K562 (cell line): ENCODE results near the gene ZNF200. TPM values are rescaled to one million over a fixed set of nuclear protein-coding genes. Genes with fewer than 3 reads are reported as not detected.

Source experiments
- ATAC-seq: fragments of 200-7000 bp; cut with Tn5 transposase; 3 replicates; pipeline ENCODE4 v1.9.1; 2020; ENCODE audit warnings: moderate library complexity
- BruUV-seq: library from RNA; stranded (reverse); fragments of 400-500 nt; replicated peaks from 2 replicates; lab custom pipeline; 2021; lab: Mats Ljungman, UMichigan
- CTCF ChIA-PET: fragments of 300-600 bp; formaldehyde crosslinking; extraction: SDS; loops from one replicate; lab custom pipeline; 2021; ENCODE audit warnings: low intra/inter-chr PET ratio; lab: Yijun Ruan, JAX
- POLR2A ChIA-PET: fragments of 300-600, 350-650 bp; sonication (Branson Sonifier 250); formaldehyde crosslinking; extraction: SDS; loops from one replicate; lab custom pipeline; 2021; ENCODE audit warnings: antibody characterized with exemption, inconsistent platforms; lab: Yijun Ruan, JAX
- DNase-seq, 4 experiments: peaks; one replicate each; pipeline versions ENCODE4 v3.0.0 to v3.0.0-alpha.2; 2011 to 2018; ENCODE audit warnings: low spot score in 3 of 4, mixed read lengths in 3 of 4; ENCODE audit errors: extremely low read depth in 1 of 4
- FAIRE-seq: peaks from 2 replicates; lab custom pipeline; 2011; peaks lifted over from hg19 to GRCh38; lab: Jason Lieb, UNC
- H2AFZ ChIP-seq: 2 replicates; pipeline ENCODE4 v1.6.0; 2011; ENCODE audit warnings: low read depth, low read length, control low read depth, inconsistent platforms
- H3K27ac ChIP-seq: fragments of 200-600 bp; 3 replicates; pipeline ENCODE4 v1.8.0; 2011; ENCODE audit warnings: low read depth, mild to moderate bottlenecking, control low read depth, inconsistent platforms, low read length, moderate library complexity, mixed read lengths; ENCODE audit errors: extremely low read depth
- H3K27me3 ChIP-seq, 2 experiments: fragments of 300-600 bp in 1 of 2; 2 replicates in 1 of 2; 3 replicates in 1 of 2; pipeline versions ENCODE4 v1.6.0 to v1.8.0; 2011; ENCODE audit warnings: inconsistent platforms in 2 of 2, low read length in 2 of 2, mild to moderate bottlenecking in 1 of 2, mixed read lengths in 1 of 2, moderate library complexity in 1 of 2; ENCODE audit not compliant: control insufficient read depth in 2 of 2, insufficient read depth in 2 of 2
- H3K36me3 ChIP-seq: fragments of 300-600 bp; 3 replicates; pipeline ENCODE4 v1.8.0; 2011; ENCODE audit warnings: mild to moderate bottlenecking, low read length, inconsistent platforms; ENCODE audit not compliant: control insufficient read depth, insufficient read depth
- H3K4me1 ChIP-seq, 2 experiments: fragments of 200-600 bp in 1 of 2; replicated peaks in 1 of 2; 2 replicates in 1 of 2; 3 replicates in 1 of 2; pipeline versions ENCODE4 v1.5.1 to v1.8.0; 2011; ENCODE audit warnings: inconsistent platforms in 2 of 2, low read length in 2 of 2, mild to moderate bottlenecking in 1 of 2, mixed read lengths in 1 of 2, moderate library complexity in 1 of 2; ENCODE audit not compliant: control insufficient read depth in 2 of 2, insufficient read depth in 2 of 2
- H3K4me2 ChIP-seq: 2 replicates; pipeline ENCODE4 v1.6.1; 2011; ENCODE audit warnings: low read length, control low read depth, inconsistent platforms, mixed read lengths; ENCODE audit not compliant: insufficient read depth
- H3K4me3 ChIP-seq: fragments of 200-600 bp; sonication (generic), shearing (Covaris generic); 2 replicates; pipeline ENCODE4 v1.5.1; 2016; ENCODE audit warnings: control low read depth, inconsistent platforms
- H3K79me2 ChIP-seq: fragments of 200-600 bp; 3 replicates; pipeline ENCODE4 v1.8.0; 2011; ENCODE audit warnings: low read length, inconsistent platforms; ENCODE audit not compliant: control insufficient read depth, insufficient read depth
- H3K9ac ChIP-seq, 2 experiments: 2 replicates each; pipeline versions ENCODE4 v1.6.0 to v1.6.1; 2011; ENCODE audit warnings: low read depth in 2 of 2, low read length in 2 of 2, control low read depth in 1 of 2, inconsistent platforms in 1 of 2, mild to moderate bottlenecking in 1 of 2, mixed read lengths in 1 of 2; ENCODE audit not compliant: insufficient read depth in 1 of 2
- H3K9me1 ChIP-seq: one replicate; pipeline ENCODE4 v1.6.0; 2011; ENCODE audit warnings: inconsistent platforms, mild to moderate bottlenecking, low read length, moderate library complexity; ENCODE audit not compliant: control insufficient read depth, insufficient read depth
- H3K9me3 ChIP-seq: replicated peaks from 2 replicates; pipeline ENCODE4 v1.5.1; 2011; ENCODE audit warnings: low read depth, low read length, inconsistent platforms; ENCODE audit not compliant: control insufficient read depth, insufficient read depth
- H4K20me1 ChIP-seq: replicated peaks from 2 replicates; pipeline ENCODE4 v1.6.1; 2011; ENCODE audit warnings: low read length, inconsistent platforms, mixed read lengths; ENCODE audit not compliant: control insufficient read depth, insufficient read depth
- CREM ChIP-seq: IDR thresholded peaks from 2 replicates; pipeline ENCODE4 v1.6.1; 2014; ENCODE audit warnings: antibody characterized with exemption, low read depth
- RERE ChIP-seq: sonication (generic); formaldehyde crosslinking; IDR thresholded peaks from 2 replicates; pipeline ENCODE4 v1.8.0; 2023; ENCODE audit warnings: missing genetic modification reagents, mild to moderate bottlenecking, borderline replicate concordance
- WGBS: fragments of 100-300 bp; shearing (Covaris generic); methylation state at CpG from one replicate; pipeline ENCODE4 v1.1.6; 2016; ENCODE audit warnings: low coverage, mixed read lengths; ENCODE audit not compliant: insufficient coverage; ENCODE audit errors: missing lambda C conversion rate; 5-methylcytosine and 5-hydroxymethylcytosine counted together
- in situ Hi-C: fragments of 300-500 bp; cut with MboI; formaldehyde crosslinking; loops from 4 replicates; pipeline ENCODE4 v1.15.0; 2018; ENCODE audit warnings: inconsistent platforms, mixed read lengths
- intact Hi-C: fragments of 100-400 bp; cut with micrococcal nuclease; formaldehyde crosslinking; loops from 2 replicates; pipeline ENCODE4 v1.14.2; 2022
- polyA plus RNA-seq, 8 experiments: library from polyadenylated mRNA; depleted of rRNA in 4 of 8; stranded (reverse) in 5 of 8; unstranded in 3 of 8; fragments of >200 nt; fragmentation: Nextera tagmentation in 2 of 8; fragmentation: Illumina TruSeq in 1 of 8; extraction: Ambion mirVana in 2 of 8; extraction: Trizol in 1 of 8; gene quantifications; 2 replicates each; pipeline versions ENCODE4 v1.2.1 to v1.2.3, GENCODE V29; 2011 to 2014; ENCODE audit warnings: inconsistent platforms in 1 of 8, missing spikeins in 1 of 8
- total RNA-seq, 7 experiments: library from RNA; depleted of rRNA in 6 of 7; stranded (reverse); fragments of >200 nt in 6 of 7; fragmentation: Illumina TruSeq in 2 of 7; extraction: Trizol in 2 of 7; gene quantifications; 2 replicates each; pipeline versions ENCODE4 v1.2.1 to v1.2.3, GENCODE V29; 2011 to 2021; ENCODE audit warnings: low replicate concordance in 1 of 7

Gene ZNF200
- total and polyA plus RNA-seq, 9 of the 15 experiments (the other 6 are each of a cell fraction or from before 2014, with no cell fraction given) = 4.8 to 14.5 (median 9.2) TPM

DNA sequence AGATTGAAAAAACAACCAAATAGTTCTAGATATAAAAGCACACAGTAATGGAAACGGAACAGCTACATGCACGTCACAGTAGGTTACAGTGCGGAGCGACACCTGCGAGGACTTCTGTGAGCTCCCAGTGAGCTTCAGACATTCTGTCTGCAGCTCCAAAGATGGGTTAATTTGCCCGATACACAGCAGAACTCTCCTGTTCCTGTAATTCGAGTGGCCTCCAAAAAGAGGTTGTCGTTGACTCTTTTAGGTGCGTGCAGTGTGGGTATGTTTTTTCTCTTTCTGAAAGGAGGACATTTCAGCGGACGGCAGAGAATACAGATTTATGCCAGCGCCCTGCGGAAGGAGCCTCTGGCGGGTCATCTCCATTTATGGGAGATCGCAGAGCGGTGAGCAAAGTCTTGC, 44.0 kb downstream of the ZNF200 start:
- Histone ChIP-seq H3K79me2 (no peaks in the 10 kb centered on the region), H3K27ac (no peak overlapping the region), H3K36me3 (no peaks in the 10 kb centered on the region), H3K9me3 (no peaks in the 10 kb centered on the region), H3K27me3 (0 out of 5 replicates have a peak, but pooled peaks cover 0 to 4% of the 10 kb centered on the region in 2 experiments), H3K4me2 (peak overlapping the region; percentile 99), H3K4me3 (peak overlapping the region; percentile 55), H3K9ac (peak overlapping the region in 1 of 2 experiments; percentile 80; a peak in 1 of 4 replicates), H3K9me1 (no peaks in the 10 kb centered on the region), H2AFZ (peak overlapping the region; percentile 60), H4K20me1 (no peaks in the 10 kb centered on the region), H3K4me1 (peaks cover 26 to 67% of the 10 kb centered on the region in 2 experiments)
- in situ Hi-C loops = no loop called here
- intact Hi-C loops = no loop called here
- POLR2A ChIA-PET = interaction anchor here (0.6 to 1.1 kb wide), 6 partner anchors 8 to 395 kb away, joined by 3 to 4 read pairs (median 3); no protein-coding TSS in a partner anchor
- TF ChIP-seq CREM (peak; percentile 10; the same call in 1 of the 2 replicates), RERE (CRISPR knock-in tag) (no peak)
- BruUV-seq = no TSS peak
- 7% methylated on average over 16 of the region's 16 CpGs for WGBS
- ATAC-seq (peak; percentile 18; the same call in 2 of the 3 replicates), FAIRE-seq (no peak), DNase-seq (peak in 1 of 4 experiments; percentile 50)
- CTCF ChIA-PET = no interaction called here
